OCI-LY3 (cell line): ENCODE results near the gene RNASE2.

Experiments used
- H2AFZ ChIP-seq: fragments of 200-600, 300-600 bp; shearing (Covaris generic); 2 replicates; pipeline ENCODE4 v1.6.0; 2014; ENCODE audit warnings: antibody characterized with exemption, low read depth, low read length
- H3K27ac ChIP-seq: fragments of 200-600, 300-600 bp; sonication (generic); 2 replicates; pipeline ENCODE4 v1.5.1; 2014; ENCODE audit warnings: mild to moderate bottlenecking, low read length, moderate library complexity, mixed read lengths
- H3K27me3 ChIP-seq: fragments of 200-600, 300-600 bp; sonication (generic); 2 replicates; pipeline ENCODE4 v1.6.1; 2014; ENCODE audit warnings: low read depth, low read length, mixed read lengths
- H3K36me3 ChIP-seq: fragments of 200-600, 300-600 bp; sonication (generic); replicated peaks from 2 replicates; pipeline ENCODE3; 2014; ENCODE audit warnings: low read depth, low read length, mixed read lengths
- H3K4me1 ChIP-seq: fragments of 300-600, 200-600 bp; sonication (generic); 2 replicates; pipeline ENCODE4 v1.6.1; 2014; ENCODE audit warnings: low read length, mixed read lengths
- H3K4me2 ChIP-seq: fragments of 200-600, 300-600 bp; sonication (generic); 2 replicates; pipeline ENCODE4 v1.6.1; 2014; ENCODE audit warnings: low read length, mixed read lengths
- H3K4me3 ChIP-seq: fragments of 300-600, 200-600 bp; sonication (generic); 2 replicates; pipeline ENCODE4 v1.5.1; 2014; ENCODE audit warnings: antibody characterized with exemption, mild to moderate bottlenecking, low read length, moderate library complexity
- H3K79me2 ChIP-seq: fragments of 300-600, 200-600 bp; shearing (Covaris generic); 2 replicates; pipeline ENCODE4 v1.6.1; 2014; ENCODE audit warnings: mild to moderate bottlenecking, low read length, mixed read lengths
- H3K9ac ChIP-seq: fragments of 300-600, 200-600 bp; shearing (Covaris generic); 2 replicates; pipeline ENCODE4 v1.6.0; 2014; ENCODE audit warnings: mild to moderate bottlenecking, low read length, moderate library complexity
- H3K9me3 ChIP-seq: fragments of 200-600, 300-600 bp; shearing (Covaris generic); 2 replicates; pipeline ENCODE4 v1.6.1; 2014; ENCODE audit warnings: low read length, mixed read lengths; ENCODE audit not compliant: insufficient read depth
- H4K20me1 ChIP-seq: fragments of 200-600, 300-600 bp; sonication (generic); 2 replicates; pipeline ENCODE4 v1.6.1; 2016; ENCODE audit warnings: low read length, mixed read lengths; ENCODE audit not compliant: insufficient read depth
- EZH2phosphoT487 ChIP-seq: fragments of 200-600 bp; shearing (Covaris generic); IDR thresholded peaks from 2 replicates; pipeline ENCODE4 v1.6.1; 2018; ENCODE audit warnings: antibody characterized with exemption, mixed run types, low read depth
- TF ChIP-seq, protein P1 (sequence below): fragments of 200-600, 300-600 bp; sonication (generic); IDR thresholded peaks from 2 replicates; pipeline ENCODE4 v1.5.1; 2014; ENCODE audit warnings: antibody characterized with exemption, low read length, low read depth

RNASE2 gene

DNA sequence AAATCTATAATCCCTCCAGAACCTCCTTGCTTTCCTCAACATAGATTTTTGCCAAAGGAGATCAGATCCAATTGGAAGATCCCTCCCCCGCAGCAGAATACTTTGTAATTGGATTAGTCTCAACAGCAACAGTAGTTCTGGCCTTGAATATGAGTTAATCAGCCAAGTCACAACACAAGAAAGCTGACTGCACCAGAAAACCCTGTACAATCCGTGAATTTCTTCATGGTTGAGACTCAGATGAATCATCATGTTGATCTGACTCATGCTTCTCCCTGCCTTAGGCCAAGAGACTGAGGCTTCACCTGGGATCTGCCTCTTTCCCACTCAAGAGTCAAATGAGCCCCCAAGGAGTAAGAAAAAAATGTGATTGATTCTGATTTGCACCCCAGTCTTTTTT, 31.5 kb downstream of the RNASE2 start:
- TF ChIP-seq EZH2phosphoT487: no peak
- TF ChIP-seq, protein P1, sequence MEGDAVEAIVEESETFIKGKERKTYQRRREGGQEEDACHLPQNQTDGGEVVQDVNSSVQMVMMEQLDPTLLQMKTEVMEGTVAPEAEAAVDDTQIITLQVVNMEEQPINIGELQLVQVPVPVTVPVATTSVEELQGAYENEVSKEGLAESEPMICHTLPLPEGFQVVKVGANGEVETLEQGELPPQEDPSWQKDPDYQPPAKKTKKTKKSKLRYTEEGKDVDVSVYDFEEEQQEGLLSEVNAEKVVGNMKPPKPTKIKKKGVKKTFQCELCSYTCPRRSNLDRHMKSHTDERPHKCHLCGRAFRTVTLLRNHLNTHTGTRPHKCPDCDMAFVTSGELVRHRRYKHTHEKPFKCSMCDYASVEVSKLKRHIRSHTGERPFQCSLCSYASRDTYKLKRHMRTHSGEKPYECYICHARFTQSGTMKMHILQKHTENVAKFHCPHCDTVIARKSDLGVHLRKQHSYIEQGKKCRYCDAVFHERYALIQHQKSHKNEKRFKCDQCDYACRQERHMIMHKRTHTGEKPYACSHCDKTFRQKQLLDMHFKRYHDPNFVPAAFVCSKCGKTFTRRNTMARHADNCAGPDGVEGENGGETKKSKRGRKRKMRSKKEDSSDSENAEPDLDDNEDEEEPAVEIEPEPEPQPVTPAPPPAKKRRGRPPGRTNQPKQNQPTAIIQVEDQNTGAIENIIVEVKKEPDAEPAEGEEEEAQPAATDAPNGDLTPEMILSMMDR: no peak
- peaks cover 20% of the 10 kb centered on the region for H3K79me2 ChIP-seq
- H3K9ac ChIP-seq: no peak overlapping the region
- H3K36me3 ChIP-seq: peaks cover 5% of the 10 kb centered on the region
- H3K4me2 ChIP-seq: no peak overlapping the region
- H3K27ac ChIP-seq: no peak overlapping the region
- H2AFZ ChIP-seq: no peak overlapping the region
- no peak overlapping the region for H3K4me3 ChIP-seq
- H4K20me1 ChIP-seq: no peaks in the 10 kb centered on the region
- peaks cover 6% of the 10 kb centered on the region; the same call in 1 of the 2 replicates for H3K27me3 ChIP-seq
- no peaks in the 10 kb centered on the region for H3K9me3 ChIP-seq
- H3K4me1 ChIP-seq: peaks cover 13% of the 10 kb centered on the region

DNA sequence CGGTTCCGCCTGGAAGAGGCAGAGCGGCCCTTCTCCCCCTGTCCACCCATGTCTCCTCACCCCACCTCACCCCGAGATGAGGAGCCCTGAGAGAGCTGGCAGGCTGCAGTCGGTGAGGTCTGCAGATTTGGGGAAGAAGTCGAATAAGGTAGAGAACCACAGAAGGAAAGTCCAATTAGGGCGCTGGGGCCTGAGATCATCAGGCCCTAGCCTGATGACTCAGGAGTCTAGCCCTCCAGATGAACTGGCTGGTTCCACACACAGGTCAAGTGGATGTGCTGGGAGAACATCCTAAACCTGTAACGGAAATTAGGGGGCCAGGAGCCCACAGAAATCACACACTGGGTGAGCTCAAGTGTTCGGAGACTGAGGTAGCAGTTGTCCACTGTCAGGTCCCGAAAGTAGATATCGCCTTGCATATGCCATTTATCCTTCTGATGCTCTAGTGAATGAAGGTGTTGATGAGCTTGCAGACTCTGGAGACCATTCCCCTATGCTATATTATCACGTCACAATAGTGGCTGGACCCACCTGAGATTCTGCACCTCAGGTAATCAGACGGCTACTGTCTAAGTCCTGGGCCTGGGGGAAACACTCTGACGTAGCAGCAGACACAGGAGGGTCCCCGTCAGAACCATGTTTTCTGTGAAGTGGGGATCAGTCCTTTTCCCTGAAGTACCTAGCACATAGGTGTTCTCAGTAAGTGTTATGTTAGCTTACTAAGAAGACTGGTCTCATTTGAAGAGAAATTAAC, 33.6 kb downstream of the RNASE2 start:
- H3K9ac ChIP-seq: peak overlapping the region; percentile 52
- peaks cover 13% of the 10 kb centered on the region for H3K4me1 ChIP-seq
- peak overlapping the region; percentile 78 for H3K4me2 ChIP-seq
- H3K9me3 ChIP-seq: no peaks in the 10 kb centered on the region
- peaks cover 25% of the 10 kb centered on the region for H3K79me2 ChIP-seq
- peak overlapping the region; percentile 43; the same call in 1 of the 2 replicates for H3K27ac ChIP-seq
- TF ChIP-seq, protein P1: no peak
- TF ChIP-seq EZH2phosphoT487: no peak
- no peaks in the 10 kb centered on the region for H3K27me3 ChIP-seq
- H2AFZ ChIP-seq: peak overlapping the region; percentile 41; the same call in 1 of the 2 replicates
- H4K20me1 ChIP-seq: no peaks in the 10 kb centered on the region
- peaks cover 21% of the 10 kb centered on the region for H3K36me3 ChIP-seq
- peak overlapping the region; percentile 93 for H3K4me3 ChIP-seq

DNA sequence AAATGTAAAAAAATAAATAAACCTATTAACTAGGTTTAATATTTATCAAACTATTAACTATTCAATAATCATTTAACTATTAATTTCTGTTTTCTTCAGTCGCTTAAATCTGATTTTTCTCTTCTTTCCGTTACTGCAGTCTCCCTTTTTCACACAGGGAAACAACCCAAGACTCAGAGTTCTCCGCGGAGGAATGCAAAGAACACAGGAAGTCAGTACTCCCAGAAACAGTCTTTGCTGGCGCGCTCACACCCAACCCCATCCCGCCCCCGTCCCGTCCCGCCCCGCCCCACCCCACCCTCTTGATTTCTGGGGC, 34.1 kb downstream of the RNASE2 start:
- TF ChIP-seq, protein P1: no peak
- TF ChIP-seq EZH2phosphoT487: no peak
- H3K4me3 ChIP-seq: peak overlapping the region; percentile 93
- no peaks in the 10 kb centered on the region for H4K20me1 ChIP-seq
- no peaks in the 10 kb centered on the region for H3K27me3 ChIP-seq
- H3K9me3 ChIP-seq: no peaks in the 10 kb centered on the region
- peak overlapping the region; percentile 43 for H3K27ac ChIP-seq
- peak overlapping the region; percentile 78 for H3K4me2 ChIP-seq
- peak overlapping the region; percentile 52 for H3K9ac ChIP-seq
- peaks cover 25% of the 10 kb centered on the region for H3K36me3 ChIP-seq
- H3K79me2 ChIP-seq: peaks cover 25% of the 10 kb centered on the region
- H3K4me1 ChIP-seq: peaks cover 13% of the 10 kb centered on the region
- H2AFZ ChIP-seq: 0 out of 2 replicates have a peak overlapping the region, but pooled peaks have one; percentile 41

DNA sequence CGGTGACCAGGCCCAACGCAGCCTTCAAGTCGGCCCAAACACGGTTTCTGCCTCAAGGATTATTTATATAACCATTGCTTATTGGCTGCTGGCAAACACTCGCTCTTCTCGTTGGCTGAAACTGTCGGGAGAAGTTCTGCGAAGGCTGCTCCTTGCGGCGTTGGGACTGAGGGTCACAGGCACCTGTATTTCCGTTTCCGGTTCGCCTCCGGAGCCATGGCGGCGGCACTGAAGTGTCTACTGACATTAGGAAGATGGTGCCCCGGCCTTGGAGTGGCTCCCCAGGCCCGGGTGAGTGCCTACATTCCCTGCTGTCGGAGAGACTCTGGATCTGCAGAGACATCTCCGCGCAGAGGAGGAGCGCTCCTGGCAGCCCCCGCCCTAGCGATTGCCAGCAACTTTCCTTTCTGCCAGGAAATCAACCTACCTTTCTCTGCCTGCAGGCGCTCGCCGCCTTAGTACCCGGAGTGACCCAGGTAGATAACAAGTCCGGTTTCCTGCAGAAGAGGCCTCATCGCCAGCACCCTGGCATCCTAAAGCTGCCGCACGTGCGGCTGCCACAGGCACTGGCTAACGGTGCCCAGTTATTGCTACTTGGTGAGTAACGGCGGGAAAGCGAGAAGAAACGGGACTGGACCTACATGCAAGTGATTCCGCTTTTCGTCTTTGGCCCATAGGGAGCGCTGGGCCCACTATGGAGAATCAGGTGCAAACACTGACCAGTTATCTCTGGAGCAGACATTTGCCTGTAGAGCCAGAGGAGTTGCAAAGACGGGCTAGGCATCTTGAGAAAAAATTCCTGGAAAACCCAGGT, 34.7 kb downstream of the RNASE2 start, which contains the start of gene METTL17:
METTL17 (plus strand) TSS at position 194 of the 814 bp plus-strand sequence; CDS start at position 217, 23 bp downstream.
- TF ChIP-seq, protein P1: no peak
- TF ChIP-seq EZH2phosphoT487: no peak
- peaks cover 13% of the 10 kb centered on the region for H3K4me1 ChIP-seq

More for the DNA sequence above, 34.7 kb downstream of the RNASE2 start, which contains the start of gene METTL17:
- peak within 1 kb of the TSS; percentile 43 for H3K27ac ChIP-seq
- H3K27me3 ChIP-seq: no peaks in the 10 kb centered on the region
- H3K4me2 ChIP-seq: peak within 1 kb of the TSS; percentile 94
- no peaks in the 10 kb centered on the region for H3K9me3 ChIP-seq
- H4K20me1 ChIP-seq: no peaks in the 10 kb centered on the region
- H3K36me3 ChIP-seq: peaks cover 30% of the 10 kb centered on the region
- peak within 1 kb of the TSS; percentile 79 for H3K9ac ChIP-seq
- H2AFZ ChIP-seq: peak within 1 kb of the TSS; percentile 41; the same call in 1 of the 2 replicates
- peaks cover 25% of the 10 kb centered on the region for H3K79me2 ChIP-seq
- H3K4me3 ChIP-seq: peak within 1 kb of the TSS; percentile 93
